ENCODE measurements around the gene MAGEA4.

GRCh38 chrX:151870602-151871001, 42.1 kb upstream of the MAGEA4 start:
- TF ChIP-seq POLR2A (IDR thresholded peaks at IDR 0.05) (no peak), POLR2AphosphoS5 (IDR thresholded peaks at IDR 0.05) (no peak)
- TF ChIP-seq, protein P1, sequence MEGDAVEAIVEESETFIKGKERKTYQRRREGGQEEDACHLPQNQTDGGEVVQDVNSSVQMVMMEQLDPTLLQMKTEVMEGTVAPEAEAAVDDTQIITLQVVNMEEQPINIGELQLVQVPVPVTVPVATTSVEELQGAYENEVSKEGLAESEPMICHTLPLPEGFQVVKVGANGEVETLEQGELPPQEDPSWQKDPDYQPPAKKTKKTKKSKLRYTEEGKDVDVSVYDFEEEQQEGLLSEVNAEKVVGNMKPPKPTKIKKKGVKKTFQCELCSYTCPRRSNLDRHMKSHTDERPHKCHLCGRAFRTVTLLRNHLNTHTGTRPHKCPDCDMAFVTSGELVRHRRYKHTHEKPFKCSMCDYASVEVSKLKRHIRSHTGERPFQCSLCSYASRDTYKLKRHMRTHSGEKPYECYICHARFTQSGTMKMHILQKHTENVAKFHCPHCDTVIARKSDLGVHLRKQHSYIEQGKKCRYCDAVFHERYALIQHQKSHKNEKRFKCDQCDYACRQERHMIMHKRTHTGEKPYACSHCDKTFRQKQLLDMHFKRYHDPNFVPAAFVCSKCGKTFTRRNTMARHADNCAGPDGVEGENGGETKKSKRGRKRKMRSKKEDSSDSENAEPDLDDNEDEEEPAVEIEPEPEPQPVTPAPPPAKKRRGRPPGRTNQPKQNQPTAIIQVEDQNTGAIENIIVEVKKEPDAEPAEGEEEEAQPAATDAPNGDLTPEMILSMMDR (IDR thresholded peaks at IDR 0.05): no peak

Data from suprapubic skin (tissue), 4 donors.